ENCODE results near the gene PLEKHH2. TPM values are rescaled to one million over a fixed set of nuclear protein-coding genes. Genes with fewer than 3 reads are reported as not detected.

PLEKHH2 gene
- total and polyA plus RNA-seq, 2 experiments from 2014 or later = 5.4 to 6.7 TPM

DNA sequence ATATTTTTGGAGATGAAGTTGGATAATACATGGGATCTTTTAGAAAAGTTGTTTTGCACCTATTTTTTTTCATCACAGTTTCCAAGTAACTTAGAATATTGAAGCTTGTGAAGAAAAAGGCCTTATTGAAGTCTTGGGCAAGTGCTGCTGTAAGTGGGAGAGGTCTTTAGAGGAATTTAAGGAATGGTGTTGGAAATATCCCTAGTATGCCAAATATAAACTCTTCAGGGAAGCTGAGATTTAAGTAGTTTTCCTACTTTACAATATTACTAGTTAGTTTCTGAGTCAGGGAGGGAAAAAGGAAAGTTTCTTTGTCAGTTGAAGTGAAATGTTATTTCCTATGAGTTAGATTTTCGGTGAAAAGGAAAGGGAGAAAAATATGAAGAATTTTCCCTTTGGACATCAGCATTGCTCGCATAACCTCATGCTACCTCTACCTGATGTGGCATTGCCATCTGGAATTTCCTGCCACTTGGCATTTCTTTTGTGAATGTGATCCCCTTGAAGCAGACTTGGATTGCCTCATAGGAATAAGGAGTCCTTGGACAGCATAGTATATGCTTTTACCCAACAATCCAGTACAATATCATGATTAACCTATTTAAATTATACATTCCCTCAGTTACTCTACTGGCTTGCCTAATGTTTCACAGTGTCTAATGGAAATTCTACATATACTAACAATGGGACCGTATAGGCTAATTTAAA, 12.1 kb downstream of the PLEKHH2 start:
- no peak overlapping the region for H3K4me2 ChIP-seq

More for the DNA sequence above, 12.1 kb downstream of the PLEKHH2 start:
- Histone ChIP-seq H4K20me1 (replicated peaks; ENCODE audit: insufficient read depth) (no peaks in the 10 kb centered on the region), H3K79me2 (replicated peaks; ENCODE audit: insufficient read depth) (no peaks in the 10 kb centered on the region), H3F3A (replicated peaks; ENCODE audit: low read depth) (no peaks in the 10 kb centered on the region), H3K4me1 (ENCODE audit: insufficient read depth) (no peaks in the 10 kb centered on the region), H3K4me3 (no peak overlapping the region), H3K27ac (ENCODE audit: low read depth) (no peak overlapping the region), H3K9me2 (ENCODE audit: insufficient read depth) (no peaks in the 10 kb centered on the region), H3K36me3 (ENCODE audit: insufficient read depth) (no peaks in the 10 kb centered on the region), H2AFZ (no peak overlapping the region), H3K27me3 (ENCODE audit: insufficient read depth) (no peaks in the 10 kb centered on the region)
- DNase-seq (ENCODE audit: low spot score) = no peak
- TF ChIP-seq ZNF331 (CRISPR knock-in tag; IDR thresholded peaks at IDR 0.05; ENCODE audit: low read depth) (no peak), ZNF114 (CRISPR knock-in tag; IDR thresholded peaks at IDR 0.05) (no peak)
- TF ChIP-seq, protein P1, sequence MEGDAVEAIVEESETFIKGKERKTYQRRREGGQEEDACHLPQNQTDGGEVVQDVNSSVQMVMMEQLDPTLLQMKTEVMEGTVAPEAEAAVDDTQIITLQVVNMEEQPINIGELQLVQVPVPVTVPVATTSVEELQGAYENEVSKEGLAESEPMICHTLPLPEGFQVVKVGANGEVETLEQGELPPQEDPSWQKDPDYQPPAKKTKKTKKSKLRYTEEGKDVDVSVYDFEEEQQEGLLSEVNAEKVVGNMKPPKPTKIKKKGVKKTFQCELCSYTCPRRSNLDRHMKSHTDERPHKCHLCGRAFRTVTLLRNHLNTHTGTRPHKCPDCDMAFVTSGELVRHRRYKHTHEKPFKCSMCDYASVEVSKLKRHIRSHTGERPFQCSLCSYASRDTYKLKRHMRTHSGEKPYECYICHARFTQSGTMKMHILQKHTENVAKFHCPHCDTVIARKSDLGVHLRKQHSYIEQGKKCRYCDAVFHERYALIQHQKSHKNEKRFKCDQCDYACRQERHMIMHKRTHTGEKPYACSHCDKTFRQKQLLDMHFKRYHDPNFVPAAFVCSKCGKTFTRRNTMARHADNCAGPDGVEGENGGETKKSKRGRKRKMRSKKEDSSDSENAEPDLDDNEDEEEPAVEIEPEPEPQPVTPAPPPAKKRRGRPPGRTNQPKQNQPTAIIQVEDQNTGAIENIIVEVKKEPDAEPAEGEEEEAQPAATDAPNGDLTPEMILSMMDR (conservative IDR thresholded peaks at IDR 0.05; ENCODE audit: low read depth in 2 of 2) = no peak
- TF ChIP-seq, protein P2, sequence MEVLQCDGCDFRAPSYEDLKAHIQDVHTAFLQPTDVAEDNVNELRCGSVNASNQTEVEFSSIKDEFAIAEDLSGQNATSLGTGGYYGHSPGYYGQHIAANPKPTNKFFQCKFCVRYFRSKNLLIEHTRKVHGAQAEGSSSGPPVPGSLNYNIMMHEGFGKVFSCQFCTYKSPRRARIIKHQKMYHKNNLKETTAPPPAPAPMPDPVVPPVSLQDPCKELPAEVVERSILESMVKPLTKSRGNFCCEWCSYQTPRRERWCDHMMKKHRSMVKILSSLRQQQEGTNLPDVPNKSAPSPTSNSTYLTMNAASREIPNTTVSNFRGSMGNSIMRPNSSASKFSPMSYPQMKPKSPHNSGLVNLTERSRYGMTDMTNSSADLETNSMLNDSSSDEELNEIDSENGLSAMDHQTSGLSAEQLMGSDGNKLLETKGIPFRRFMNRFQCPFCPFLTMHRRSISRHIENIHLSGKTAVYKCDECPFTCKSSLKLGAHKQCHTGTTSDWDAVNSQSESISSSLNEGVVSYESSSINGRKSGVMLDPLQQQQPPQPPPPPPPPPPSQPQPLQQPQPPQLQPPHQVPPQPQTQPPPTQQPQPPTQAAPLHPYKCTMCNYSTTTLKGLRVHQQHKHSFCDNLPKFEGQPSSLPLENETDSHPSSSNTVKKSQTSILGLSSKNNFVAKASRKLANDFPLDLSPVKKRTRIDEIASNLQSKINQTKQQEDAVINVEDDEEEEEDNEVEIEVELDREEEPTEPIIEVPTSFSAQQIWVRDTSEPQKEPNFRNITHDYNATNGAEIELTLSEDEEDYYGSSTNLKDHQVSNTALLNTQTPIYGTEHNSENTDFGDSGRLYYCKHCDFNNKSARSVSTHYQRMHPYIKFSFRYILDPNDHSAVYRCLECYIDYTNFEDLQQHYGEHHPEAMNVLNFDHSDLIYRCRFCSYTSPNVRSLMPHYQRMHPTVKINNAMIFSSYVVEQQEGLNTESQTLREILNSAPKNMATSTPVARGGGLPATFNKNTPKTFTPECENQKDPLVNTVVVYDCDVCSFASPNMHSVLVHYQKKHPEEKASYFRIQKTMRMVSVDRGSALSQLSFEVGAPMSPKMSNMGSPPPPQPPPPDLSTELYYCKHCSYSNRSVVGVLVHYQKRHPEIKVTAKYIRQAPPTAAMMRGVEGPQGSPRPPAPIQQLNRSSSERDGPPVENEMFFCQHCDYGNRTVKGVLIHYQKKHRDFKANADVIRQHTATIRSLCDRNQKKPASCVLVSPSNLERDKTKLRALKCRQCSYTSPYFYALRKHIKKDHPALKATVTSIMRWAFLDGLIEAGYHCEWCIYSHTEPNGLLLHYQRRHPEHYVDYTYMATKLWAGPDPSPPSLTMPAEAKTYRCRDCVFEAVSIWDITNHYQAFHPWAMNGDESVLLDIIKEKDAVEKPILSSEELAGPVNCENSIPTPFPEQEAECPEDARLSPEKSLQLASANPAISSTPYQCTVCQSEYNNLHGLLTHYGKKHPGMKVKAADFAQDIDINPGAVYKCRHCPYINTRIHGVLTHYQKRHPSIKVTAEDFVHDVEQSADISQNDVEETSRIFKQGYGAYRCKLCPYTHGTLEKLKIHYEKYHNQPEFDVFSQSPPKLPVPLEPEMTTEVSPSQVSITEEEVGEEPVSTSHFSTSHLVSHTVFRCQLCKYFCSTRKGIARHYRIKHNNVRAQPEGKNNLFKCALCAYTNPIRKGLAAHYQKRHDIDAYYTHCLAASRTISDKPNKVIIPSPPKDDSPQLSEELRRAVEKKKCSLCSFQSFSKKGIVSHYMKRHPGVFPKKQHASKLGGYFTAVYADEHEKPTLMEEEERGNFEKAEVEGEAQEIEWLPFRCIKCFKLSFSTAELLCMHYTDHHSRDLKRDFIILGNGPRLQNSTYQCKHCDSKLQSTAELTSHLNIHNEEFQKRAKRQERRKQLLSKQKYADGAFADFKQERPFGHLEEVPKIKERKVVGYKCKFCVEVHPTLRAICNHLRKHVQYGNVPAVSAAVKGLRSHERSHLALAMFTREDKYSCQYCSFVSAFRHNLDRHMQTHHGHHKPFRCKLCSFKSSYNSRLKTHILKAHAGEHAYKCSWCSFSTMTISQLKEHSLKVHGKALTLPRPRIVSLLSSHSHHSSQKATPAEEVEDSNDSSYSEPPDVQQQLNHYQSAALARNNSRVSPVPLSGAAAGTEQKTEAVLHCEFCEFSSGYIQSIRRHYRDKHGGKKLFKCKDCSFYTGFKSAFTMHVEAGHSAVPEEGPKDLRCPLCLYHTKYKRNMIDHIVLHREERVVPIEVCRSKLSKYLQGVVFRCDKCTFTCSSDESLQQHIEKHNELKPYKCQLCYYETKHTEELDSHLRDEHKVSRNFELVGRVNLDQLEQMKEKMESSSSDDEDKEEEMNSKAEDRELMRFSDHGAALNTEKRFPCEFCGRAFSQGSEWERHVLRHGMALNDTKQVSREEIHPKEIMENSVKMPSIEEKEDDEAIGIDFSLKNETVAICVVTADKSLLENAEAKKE (CRISPR knock-in tag; IDR thresholded peaks at IDR 0.05) = no peak
- ATAC-seq = no peak
- Mint-ChIP-seq H3K27ac (no peak overlapping the region), H3K27me3 (ENCODE audit: insufficient read depth, low read depth, poor library complexity) (peaks cover 1% of the 10 kb centered on the region), H3K9me3 (no peaks in the 10 kb centered on the region), H3K4me3 (no peak overlapping the region), H3K4me1 (no peaks in the 10 kb centered on the region), H3K36me3 (ENCODE audit: low read depth) (no peaks in the 10 kb centered on the region)
